Measurements from ENCODE around the gene NOL11. TPM values are rescaled to one million over a fixed set of nuclear protein-coding genes. Genes with fewer than 3 reads are reported as not detected.

The NOL11 gene
- total and polyA plus RNA-seq, 12 donors: 21.7 to 44.8 (median 24.7) TPM

DNA sequence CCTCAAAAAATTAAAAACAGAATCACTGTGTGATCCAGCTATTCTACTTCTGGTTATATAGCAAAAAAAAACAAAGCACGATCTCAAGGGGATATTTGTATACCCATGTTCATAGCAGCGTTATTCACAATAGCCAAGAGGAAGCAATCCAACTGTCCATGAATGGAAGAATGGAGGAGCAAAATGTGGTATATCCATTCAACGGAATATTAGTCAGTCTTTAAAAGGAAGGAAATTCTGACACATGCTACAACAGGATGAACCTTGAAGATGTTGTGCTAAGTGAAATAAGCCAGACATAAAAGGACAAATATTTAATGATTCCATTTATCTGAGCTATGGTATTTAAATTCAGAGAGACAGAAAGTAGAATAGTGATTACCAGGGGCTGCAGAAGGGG, 4.6 kb upstream of the NOL11 start:
- no peaks in the 10 kb centered on the region for H3K36me3 ChIP-seq
- 82 to 91% methylated on average over 3 of the region's 3 CpGs for WGBS, 2 donors
- no peak overlapping the region for H3K27ac ChIP-seq
- ATAC-seq (no peak), DNase-seq (no peak)
- intact Hi-C loops (cut with DNase I): no loop called here
- H3K27me3 ChIP-seq: no peaks in the 10 kb centered on the region
- no peaks in the 10 kb centered on the region for H3K9me3 ChIP-seq
- H3K4me3 ChIP-seq: no peak overlapping the region
- peaks cover 0 to 8% (median 5%) of the 10 kb centered on the region in 9 donors for H3K4me1 ChIP-seq
- TF ChIP-seq, protein P1, sequence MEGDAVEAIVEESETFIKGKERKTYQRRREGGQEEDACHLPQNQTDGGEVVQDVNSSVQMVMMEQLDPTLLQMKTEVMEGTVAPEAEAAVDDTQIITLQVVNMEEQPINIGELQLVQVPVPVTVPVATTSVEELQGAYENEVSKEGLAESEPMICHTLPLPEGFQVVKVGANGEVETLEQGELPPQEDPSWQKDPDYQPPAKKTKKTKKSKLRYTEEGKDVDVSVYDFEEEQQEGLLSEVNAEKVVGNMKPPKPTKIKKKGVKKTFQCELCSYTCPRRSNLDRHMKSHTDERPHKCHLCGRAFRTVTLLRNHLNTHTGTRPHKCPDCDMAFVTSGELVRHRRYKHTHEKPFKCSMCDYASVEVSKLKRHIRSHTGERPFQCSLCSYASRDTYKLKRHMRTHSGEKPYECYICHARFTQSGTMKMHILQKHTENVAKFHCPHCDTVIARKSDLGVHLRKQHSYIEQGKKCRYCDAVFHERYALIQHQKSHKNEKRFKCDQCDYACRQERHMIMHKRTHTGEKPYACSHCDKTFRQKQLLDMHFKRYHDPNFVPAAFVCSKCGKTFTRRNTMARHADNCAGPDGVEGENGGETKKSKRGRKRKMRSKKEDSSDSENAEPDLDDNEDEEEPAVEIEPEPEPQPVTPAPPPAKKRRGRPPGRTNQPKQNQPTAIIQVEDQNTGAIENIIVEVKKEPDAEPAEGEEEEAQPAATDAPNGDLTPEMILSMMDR (IDR thresholded peaks at IDR 0.05): no peak

GRCh38 chr17:67716405-67716798, 1.3 kb upstream of the NOL11 start:
- intact Hi-C loops (cut with DNase I): loop anchor here in 1 of 10 donors (5.0 kb wide), 1 partner anchor 111 kb away; the partner anchor contains the start of gene BPTF
- no peak overlapping the region for H3K4me3 ChIP-seq
- H3K27ac ChIP-seq: no peak overlapping the region
- TF ChIP-seq, protein P1 (IDR thresholded peaks at IDR 0.05): no peak
- H3K36me3 ChIP-seq: peaks cover 0 to 18% (median 7%) of the 10 kb centered on the region in 9 donors
- H3K9me3 ChIP-seq: no peaks in the 10 kb centered on the region
- 86 to 92% methylated on average over 6 of the region's 6 CpGs for WGBS, 2 donors
- ATAC-seq (no peak), DNase-seq (no peak)
- H3K27me3 ChIP-seq: no peaks in the 10 kb centered on the region
- H3K4me1 ChIP-seq: peaks cover 0 to 25% (median 21%) of the 10 kb centered on the region in 9 donors

GRCh38 chr17:67717192-67717623, 528 bp upstream of the NOL11 start:
- Histone ChIP-seq H3K27ac (peak overlapping the region in 9 of 10 donors; percentile 64 to 94 (median 88)), H3K36me3 (peaks cover 0 to 26% (median 15%) of the 10 kb centered on the region in 9 donors), H3K4me3 (peak overlapping the region; percentile 27 to 95 (median 84)), H3K27me3 (no peaks in the 10 kb centered on the region), H3K4me1 (peaks cover 0 to 25% (median 21%) of the 10 kb centered on the region in 9 donors), H3K9me3 (no peaks in the 10 kb centered on the region)
- TF ChIP-seq, protein P1 (IDR thresholded peaks at IDR 0.05): no peak
- 1% methylated on average over 5 of the region's 5 CpGs for WGBS, 2 donors
- no peak for ATAC-seq
- DNase-seq: no peak
- intact Hi-C loops (cut with DNase I): loop anchor here in 1 of 10 donors (5.0 kb wide), 1 partner anchor 110 kb away; the partner anchor contains the start of gene BPTF

GRCh38 chr17:67718325-67718941, 697 bp downstream of the NOL11 start:
- intact Hi-C loops (cut with DNase I): loop anchor here in 2 of 10 donors (2.0 to 5.0 kb wide), 2 partner anchors 106 to 109 kb away; partner anchors contain the start of gene BPTF (in 2 of the 2)
- no peak for DNase-seq
- TF ChIP-seq, protein P1 (IDR thresholded peaks at IDR 0.05): no peak
- ATAC-seq: peak in 4 of 8 donors; percentile 3 to 27 (median 13)
- H3K27ac ChIP-seq: peak overlapping the region in 9 of 10 donors; percentile 65 to 94 (median 88)
- H3K36me3 ChIP-seq: peaks cover 0 to 37% (median 23%) of the 10 kb centered on the region in 9 donors
- H3K4me1 ChIP-seq: peaks cover 0 to 25% (median 21%) of the 10 kb centered on the region in 9 donors
- no peaks in the 10 kb centered on the region for H3K9me3 ChIP-seq
- H3K4me3 ChIP-seq: peak overlapping the region; percentile 60 to 95 (median 84)
- 0% methylated on average over 16 of the region's 16 CpGs for WGBS, 2 donors
- H3K27me3 ChIP-seq: no peaks in the 10 kb centered on the region
